HL-60 (cell line): Measurements from ENCODE around the gene UQCRC2.

Experiments used
- GABPA ChIP-seq: IDR thresholded peaks from 2 replicates; pipeline ENCODE4 v1.6.1; 2012; ENCODE audit warnings: low read depth
- POLR2AphosphoS5 ChIP-seq: IDR thresholded peaks from 2 replicates; pipeline ENCODE4 v1.6.1; 2012; ENCODE audit warnings: low read depth
- TF ChIP-seq, protein P1 (sequence below): IDR thresholded peaks from one replicate; pipeline ENCODE4 v1.5.1; 2011; ENCODE audit warnings: low read length, control low read depth, inconsistent platforms; ENCODE audit not compliant: insufficient read depth
- TF ChIP-seq, protein P2 (sequence below): IDR thresholded peaks from 2 replicates; pipeline ENCODE4 v1.6.1; 2012; ENCODE audit warnings: low read depth; ENCODE audit not compliant: insufficient replicate concordance

DNA sequence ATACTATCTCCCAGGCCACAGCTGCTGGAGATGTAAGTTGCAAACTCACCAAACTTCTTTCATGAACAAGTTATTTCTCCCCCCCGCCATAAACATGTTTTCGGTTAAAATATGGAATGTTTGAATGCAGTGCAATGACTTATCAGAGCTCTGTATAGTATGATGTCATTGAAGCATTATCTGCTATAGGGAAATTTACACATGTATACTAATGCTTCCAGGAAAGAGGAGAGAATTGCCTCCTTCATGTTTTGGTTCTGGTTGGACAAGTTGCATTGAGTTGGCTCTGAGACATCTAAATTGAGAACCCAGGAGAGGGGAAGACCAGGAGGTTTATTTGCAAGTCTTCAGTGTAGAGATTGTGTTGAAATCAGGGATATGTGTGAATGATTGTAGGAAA is 20.8 kb downstream of the UQCRC2 start:
- TF ChIP-seq POLR2AphosphoS5 (no peak), GABPA (no peak)
- TF ChIP-seq, protein P1, sequence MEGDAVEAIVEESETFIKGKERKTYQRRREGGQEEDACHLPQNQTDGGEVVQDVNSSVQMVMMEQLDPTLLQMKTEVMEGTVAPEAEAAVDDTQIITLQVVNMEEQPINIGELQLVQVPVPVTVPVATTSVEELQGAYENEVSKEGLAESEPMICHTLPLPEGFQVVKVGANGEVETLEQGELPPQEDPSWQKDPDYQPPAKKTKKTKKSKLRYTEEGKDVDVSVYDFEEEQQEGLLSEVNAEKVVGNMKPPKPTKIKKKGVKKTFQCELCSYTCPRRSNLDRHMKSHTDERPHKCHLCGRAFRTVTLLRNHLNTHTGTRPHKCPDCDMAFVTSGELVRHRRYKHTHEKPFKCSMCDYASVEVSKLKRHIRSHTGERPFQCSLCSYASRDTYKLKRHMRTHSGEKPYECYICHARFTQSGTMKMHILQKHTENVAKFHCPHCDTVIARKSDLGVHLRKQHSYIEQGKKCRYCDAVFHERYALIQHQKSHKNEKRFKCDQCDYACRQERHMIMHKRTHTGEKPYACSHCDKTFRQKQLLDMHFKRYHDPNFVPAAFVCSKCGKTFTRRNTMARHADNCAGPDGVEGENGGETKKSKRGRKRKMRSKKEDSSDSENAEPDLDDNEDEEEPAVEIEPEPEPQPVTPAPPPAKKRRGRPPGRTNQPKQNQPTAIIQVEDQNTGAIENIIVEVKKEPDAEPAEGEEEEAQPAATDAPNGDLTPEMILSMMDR: no peak
- TF ChIP-seq, protein P2, sequence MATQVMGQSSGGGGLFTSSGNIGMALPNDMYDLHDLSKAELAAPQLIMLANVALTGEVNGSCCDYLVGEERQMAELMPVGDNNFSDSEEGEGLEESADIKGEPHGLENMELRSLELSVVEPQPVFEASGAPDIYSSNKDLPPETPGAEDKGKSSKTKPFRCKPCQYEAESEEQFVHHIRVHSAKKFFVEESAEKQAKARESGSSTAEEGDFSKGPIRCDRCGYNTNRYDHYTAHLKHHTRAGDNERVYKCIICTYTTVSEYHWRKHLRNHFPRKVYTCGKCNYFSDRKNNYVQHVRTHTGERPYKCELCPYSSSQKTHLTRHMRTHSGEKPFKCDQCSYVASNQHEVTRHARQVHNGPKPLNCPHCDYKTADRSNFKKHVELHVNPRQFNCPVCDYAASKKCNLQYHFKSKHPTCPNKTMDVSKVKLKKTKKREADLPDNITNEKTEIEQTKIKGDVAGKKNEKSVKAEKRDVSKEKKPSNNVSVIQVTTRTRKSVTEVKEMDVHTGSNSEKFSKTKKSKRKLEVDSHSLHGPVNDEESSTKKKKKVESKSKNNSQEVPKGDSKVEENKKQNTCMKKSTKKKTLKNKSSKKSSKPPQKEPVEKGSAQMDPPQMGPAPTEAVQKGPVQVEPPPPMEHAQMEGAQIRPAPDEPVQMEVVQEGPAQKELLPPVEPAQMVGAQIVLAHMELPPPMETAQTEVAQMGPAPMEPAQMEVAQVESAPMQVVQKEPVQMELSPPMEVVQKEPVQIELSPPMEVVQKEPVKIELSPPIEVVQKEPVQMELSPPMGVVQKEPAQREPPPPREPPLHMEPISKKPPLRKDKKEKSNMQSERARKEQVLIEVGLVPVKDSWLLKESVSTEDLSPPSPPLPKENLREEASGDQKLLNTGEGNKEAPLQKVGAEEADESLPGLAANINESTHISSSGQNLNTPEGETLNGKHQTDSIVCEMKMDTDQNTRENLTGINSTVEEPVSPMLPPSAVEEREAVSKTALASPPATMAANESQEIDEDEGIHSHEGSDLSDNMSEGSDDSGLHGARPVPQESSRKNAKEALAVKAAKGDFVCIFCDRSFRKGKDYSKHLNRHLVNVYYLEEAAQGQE: no peak
